Activated CD4-positive, alpha-beta T cell treated with anti-CD3 and anti-CD28 coated beads, Interleukin-2, amount 50 U/mL, for 48 hours (primary cell): Measurements from ENCODE around the gene CPN1.
"Not testable (repeated sequence)": the region's sequence is repeated elsewhere in the genome, so short reads cannot be mapped to it uniquely, and the experiment has no call there.

Experiments
- DNase-seq, 2 experiments: peaks; one replicate each; pipeline ENCODE4 v3.0.0-alpha.2; 2020

Gene CPN1

DNA sequence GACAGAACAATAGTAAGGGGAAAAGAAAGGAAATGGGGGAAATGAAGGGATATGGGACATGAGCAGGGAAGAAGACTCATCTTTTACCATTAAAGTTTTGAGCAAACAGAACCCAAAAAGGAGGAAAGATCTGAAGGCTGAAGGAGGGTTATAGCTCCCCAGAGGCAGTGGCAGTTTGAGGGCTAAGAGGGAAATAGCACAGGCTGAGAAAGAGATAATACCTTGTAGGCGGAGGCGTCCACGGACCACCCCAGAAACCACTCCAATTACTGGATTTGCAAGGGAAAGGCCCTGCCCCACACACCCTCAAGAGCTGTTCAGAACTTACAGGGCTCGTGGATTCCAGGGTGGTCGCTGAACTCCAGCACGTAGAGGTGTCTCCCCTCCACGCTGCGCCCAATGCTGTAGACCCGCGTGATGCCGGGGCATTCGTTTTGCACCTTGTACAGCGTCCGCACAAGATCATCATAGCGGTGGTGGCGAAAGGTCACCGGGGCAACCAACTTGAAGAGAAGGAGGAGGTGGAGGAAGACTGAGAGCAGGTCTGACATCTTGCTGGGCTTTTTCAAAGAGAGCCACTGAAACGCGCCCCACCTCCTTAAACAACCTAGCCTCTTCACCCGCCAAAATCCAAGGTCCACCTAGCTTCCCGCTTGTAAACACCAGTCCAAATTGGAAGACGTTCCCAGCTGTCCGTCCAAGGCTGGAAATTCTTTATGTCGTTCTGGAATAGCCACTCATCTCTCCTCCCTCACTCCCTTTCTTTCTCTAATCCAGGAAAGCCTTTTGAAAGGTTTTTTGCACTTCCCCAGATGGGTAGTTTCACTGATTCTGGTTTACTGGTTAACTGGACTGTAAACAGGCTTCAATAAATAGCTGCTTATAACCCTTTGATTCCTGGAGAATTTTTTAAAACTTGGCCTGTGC, at the start of gene CPN1:
TSS of gene CPN1 (minus strand) at position 795 of the 927 bp plus-strand sequence. CDS start at position 551, 244 bp downstream.
- no peak for DNase-seq

DNA sequence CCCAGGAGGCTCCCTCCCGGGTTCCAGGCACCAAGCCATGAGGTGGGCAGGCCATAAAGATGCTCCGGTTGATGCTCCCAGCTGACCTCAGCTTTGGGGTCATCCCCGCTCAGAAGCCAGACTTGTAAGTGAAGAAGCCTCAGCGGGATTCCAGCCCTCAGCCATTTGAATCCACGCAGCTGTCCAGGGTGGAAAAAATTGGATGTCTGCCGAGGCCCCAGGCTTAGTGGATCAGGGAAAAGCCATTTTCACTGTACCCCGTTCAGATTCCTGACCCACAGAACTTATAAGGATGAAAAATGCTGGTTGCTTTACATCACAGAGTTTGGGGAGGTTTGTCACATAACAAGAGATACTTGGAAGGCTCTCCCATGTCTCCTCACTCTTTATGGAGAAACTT, 49.2 kb upstream of the CPN1 start:
- DNase-seq = no peak

DNA sequence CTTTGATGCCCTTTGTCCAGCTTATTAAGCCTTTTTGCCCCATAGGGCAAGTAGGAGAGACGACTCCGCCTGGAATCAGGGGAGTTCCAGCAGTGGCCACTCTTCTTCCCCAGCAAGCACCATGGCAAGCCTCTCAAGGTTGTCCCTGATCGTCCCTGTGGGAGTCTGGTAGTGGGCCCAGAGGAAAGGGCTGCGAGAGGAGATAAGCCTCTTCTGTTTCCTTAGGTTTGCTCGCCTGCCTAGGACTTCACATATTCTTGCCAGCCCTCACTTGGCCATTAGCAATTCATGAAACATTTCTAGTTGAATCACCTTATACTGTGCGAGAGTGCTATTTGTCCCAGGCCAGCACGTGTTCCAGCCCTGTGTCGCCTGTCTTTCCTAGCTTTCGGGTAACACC, 47.8 kb upstream of the CPN1 start:
- DNase-seq = no peak

DNA sequence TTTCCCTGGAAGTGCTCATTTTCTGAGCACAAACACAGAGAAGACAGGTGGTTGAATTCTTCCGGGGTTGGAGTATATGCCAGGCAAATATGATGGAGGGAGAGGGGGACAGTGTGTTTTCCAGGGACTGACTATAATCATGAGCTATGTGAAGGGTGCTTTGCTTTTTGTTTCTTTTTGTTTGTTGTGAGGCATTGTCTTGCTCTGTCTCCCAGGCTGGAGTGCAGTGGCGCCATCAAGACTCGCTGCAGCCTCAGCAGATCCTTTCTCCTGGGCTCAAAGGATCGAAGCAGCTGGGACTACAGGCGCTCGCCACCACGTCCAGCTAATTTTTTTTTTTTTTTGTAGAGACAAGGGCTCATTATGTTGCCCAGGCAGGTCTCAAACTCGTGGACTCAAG, 47.3 kb upstream of the CPN1 start:
- DNase-seq = no peak

DNA sequence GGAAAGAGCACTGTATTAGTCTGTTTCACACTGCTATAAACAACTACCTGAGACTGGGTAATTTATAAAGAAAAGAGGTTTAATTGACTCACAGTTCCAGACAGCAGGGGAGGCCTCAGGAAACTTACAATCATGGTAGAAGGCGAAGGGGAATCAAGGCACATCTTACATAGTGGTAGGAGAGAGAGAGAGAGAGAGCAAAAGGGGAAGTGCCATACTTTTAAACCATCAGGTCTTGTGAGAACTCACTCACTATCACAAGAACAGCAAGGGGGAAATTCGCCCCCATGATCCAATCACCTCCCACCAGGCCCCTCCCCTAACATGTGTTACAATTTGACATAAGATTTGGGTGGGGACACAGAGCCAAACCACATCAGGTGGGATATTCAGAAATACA, 43.7 kb upstream of the CPN1 start:
- not testable (repeated sequence) for DNase-seq

DNA sequence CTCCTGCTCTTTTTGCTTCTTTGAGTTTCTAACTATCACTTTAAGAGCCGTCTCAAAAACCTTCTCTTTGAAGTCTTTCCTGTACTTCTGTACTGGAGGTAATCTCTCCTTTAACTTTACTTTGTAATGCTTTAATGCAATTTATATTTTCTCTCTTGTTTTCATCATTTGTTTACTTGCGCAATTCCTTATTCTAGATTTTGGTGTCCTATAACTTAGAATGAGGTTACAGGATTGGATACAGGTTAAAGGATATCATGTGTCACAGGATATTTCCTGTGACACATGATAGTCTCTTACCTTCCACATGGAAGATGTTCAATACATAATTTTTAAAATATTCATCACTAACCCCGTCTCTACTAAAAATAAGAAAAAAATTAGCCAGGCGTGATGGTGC, 42.4 kb upstream of the CPN1 start:
- DNase-seq = no peak

DNA sequence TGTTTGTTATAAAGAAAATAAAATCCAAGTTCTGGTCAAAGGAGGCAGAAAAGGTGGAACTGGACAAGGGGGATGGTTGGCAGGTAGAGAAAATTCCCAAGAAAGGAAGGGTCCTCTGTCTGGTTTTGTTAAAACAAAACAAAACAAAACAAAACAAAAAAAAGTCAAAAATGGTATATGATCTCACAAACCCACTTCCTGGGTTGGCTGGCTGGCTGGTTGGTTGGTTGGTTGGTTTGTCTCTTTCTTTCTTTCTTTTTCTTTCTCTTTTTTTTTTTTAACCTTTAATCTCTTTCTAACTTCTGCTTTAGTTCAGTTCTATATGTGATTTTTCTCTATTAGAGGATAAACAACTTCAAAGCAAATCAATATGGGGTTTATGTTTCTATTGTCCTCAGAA, 41.1 kb upstream of the CPN1 start:
- DNase-seq = no peak

DNA sequence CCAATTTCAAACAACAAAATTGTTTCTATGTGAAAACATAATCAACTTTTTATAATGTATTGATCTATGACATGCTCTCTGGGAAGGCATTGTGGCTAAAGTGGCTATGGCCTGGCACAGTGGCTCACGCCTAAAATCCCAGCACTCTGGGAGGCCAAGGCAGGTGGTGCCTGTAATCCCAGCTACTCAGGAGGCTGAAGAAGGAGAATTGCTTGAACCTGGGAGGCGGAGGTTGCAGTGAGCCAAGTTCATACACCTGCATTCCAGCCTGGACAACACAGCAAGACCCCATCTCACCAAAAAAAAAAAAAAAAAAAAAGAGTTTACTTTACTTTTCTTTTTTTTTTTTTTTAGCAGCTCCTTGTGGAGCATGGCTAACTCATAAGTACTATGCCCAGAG, 38.9 kb upstream of the CPN1 start:
- DNase-seq = no peak

DNA sequence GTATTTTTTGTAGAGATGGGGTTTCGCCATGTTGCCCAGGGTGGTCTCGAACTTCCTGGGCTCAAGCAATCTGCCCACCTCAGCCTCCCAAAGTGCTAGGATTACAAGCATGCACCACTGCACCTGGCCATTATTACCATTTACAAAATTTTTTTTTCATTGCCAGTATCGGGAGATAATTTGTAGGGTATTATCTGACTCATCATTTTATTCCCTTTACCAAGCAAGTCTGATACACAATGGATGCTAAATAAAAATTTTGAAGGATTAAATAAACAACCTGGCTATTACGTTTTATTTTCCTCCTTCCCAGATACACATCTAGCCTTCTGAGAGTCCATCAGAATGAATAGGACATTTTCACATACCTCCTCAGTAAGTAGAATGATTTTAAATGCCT, 38.1 kb upstream of the CPN1 start:
- DNase-seq = no peak

DNA sequence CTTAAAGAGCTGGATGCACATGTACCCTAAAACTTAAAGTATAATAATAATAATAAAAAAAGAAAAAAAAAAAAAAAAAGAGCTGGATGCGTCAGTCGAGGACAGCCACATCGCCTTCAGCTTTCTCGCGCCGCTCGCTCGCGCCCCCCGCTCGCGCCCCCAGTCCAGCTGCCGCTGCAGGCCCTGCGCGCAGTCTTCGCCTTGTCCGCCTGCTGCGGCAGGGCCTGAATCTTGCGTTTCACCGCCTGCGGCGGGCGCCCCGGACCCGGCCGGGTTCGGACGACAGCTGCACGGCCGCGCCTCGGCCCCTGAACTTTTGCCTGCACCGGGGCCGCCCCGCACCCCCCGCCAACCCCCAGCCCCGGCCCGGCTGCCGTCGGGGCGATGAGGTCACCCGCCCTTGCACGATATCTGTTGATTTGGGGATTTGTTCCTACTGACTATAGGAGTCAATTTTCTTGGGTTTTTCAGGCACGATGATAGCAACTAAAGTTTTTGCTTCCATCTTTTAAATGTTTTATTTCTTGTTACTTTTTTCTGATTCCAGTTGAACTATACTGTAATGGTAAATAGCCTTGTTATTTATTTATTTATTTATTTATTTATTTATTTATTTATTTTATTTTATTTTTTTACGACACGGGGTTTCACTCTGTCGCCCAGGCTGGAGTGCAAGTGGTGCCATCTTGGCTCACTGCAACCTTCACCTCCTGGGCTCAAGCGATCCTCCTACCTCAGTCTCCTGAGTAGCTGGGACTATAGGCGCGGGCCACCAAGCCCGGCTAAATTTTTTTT, 33.5 kb upstream of the CPN1 start:
- no peak for DNase-seq

DNA sequence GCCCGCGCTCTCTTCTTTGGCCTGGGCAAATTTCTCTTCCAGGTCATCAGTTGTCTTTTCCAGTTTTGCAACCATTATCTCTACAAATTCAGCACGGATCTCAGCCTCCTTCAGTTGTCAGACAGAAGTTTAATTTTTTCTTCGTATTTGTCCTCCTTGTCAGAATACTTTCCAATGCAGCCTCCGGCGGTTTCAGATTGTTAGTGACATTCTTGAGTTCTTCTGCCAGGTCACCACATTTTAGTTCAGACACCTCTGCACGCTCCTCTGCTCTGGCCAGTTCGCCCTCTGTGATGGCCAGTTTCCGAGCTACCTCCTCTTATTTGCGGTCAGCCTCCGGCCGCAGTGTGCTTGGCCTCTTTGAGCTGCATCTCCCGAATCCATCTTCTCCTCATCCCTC, 32.8 kb upstream of the CPN1 start:
- DNase-seq = no peak

DNA sequence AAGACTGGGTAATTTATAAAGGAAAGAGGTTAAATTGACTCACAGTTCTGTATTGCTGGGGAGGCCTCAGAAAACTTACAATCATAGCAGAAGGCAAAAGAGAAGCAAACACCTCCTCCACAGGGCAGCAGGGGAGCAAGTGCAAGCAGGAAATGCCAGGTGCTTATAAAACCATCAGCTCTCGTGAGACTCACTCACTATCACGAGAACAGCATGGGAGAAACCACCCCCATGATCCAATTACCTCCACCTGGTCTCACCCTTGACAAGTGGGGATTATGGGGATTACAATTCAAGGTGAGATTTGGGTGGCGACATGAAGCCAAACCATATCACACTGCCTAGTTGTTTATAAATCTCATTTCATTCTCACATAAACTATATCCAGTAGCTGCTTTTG, 28.0 kb upstream of the CPN1 start:
- DNase-seq = no peak

DNA sequence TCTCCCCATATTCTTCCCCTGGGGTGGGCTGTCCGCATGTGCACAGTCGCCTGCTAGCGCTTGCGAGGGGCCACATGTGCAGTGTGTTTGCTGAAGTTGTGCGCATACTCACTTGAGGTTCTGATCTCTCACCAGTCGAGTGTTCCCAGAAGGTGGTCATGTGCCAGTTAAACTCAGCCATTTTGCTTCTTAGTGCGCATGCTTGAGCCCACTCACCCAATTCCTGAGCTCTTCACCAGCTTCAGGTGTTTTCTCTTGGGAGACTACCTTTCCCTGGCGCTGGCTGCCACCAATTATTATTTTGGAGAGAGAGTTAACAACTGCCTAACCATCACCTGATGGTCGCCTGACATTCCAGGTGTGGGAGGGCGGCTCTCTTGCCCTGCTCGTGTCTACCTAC, 25.2 kb upstream of the CPN1 start:
- DNase-seq = no peak

DNA sequence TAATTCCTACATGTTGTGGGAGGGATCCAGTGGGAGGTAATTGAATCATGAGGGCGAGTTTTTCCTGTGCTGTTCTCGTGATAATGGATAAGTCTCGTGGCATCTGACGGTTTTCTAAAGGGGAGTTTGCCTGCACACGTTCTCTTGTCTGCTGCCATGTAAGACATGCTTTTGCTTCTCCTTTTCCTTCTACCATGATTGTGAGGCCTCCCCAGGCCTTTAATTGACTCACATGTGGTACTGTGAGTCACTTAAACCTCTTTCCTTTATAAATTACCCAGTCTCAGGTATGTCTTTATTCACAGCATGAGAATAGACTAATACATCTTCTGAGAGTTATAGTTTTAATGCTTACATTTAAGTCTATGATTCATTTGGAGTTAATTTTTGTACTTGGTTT, 22.6 kb upstream of the CPN1 start:
- no peak for DNase-seq

DNA sequence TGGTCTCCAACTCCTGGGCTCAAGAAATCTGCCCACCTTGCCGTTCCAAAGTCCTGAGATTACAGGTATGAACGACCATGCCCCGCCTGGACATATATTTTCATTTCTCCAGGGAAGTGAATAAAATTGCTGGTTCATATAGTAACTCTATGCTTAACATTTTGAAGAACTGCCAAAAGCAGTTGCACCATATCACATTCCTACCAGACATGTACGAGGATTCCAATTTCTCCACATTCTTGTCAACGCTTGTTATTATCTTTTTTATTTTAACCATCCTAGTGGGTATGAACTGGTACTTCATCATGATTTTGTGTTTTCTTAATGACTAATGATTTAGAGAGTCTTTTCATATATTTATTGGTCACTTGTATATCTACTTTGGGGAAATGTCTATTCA, 21.9 kb upstream of the CPN1 start:
- DNase-seq = no peak

DNA sequence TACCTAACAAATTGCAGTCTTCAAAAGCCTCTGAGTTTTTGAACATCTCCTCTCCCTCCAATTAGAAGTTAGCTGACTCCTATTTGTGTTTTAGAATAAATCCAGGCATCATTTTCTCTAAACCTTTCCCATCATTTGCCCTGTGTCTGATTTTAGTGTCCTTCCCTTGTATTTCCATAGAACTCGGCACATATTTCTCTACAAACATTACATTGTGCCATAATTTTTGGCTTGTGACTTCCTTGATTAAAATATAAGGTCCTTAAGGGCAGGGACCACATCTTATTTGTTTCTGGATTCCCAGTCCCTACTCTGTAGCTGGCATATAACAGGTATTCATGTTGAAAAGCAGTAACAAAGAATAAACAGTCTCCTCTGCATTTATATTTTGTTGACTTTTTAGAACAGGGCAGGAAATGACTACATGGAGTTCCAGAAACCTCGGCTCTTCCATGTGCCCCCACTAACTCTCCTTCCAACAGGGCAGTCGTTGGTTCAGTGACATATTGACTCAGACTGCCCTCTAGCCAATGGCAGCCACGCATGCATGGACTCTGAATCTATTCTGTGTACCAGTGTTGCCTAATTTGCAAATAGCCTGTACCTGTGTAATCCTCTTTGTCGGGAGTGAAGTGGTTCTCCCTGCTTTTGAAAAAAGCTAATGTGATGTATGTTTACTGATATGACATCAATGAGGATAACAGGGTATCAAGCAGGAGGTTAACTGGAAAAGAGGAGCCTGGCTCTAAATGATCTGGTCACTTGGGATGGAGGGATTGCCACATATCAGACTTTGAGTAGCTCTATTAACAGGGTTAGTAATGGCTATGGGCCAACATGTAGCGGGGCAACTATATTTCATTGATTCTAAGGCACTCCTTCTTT, 19.8 kb upstream of the CPN1 start:
- no peak for DNase-seq

DNA sequence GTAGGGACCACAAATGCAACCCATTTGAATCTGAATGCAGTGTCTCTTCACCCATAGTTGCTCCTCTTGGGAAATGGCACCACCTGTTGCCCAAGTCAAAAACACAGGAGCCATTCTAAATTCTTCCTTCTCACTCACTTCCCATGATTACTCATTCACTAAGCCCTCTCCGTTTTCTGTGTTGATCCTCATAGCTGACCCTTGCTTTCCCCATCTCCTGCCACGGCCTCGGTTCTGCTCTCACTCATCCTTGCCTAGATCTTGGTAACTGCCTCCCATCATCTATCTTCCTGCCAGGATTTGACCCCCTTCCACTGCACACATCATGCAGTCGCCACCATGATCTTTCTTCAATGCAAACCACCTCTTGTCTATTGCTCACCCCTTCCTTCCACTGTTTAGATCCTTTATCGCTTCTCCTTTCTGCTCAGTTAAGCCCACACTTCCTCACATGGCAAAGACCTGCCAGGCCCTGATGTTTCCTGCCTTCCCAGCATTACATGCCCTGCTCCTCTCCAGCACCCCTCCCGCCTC, 19.0 kb upstream of the CPN1 start:
- DNase-seq = no peak

DNA sequence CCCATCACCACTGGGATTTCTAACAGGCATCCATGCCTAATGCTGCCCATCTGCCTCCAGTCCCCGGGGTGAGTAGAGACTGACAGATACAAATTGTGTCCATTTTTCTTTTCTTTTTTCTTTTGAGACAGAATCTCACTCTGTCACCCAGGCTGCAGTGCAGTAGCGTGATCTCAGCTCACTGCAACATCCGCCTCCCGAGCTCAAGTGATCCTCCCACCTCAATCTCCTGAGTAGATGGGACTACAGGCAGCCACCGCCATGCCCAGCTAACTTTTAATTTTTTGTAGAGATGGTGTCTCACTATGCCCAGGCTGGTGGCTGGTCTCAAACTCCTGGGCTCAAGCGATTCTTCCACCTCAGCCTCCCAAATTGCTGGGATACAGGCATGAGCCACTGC, 7.6 kb upstream of the CPN1 start:
- no peak for DNase-seq

DNA sequence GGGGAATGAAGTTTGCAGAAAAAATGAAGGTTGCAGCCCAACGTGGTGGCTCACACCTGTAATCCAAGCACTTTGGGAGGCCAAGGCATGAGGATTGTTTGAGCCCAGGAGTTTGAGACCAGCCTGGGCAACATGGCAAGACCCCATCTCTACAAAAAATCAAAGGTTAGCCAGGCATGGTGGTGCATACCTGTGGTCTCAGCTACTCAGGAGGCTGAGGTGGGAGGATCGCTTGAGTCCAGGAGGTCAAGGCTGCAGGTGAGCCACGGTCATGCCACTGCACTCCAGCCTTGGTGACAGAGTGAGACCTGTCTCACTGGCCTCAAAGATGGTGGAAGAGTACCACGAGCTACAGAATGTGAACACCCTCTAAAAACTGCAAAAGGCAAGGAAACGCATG, 5.0 kb upstream of the CPN1 start:
- DNase-seq = not testable (repeated sequence)

DNA sequence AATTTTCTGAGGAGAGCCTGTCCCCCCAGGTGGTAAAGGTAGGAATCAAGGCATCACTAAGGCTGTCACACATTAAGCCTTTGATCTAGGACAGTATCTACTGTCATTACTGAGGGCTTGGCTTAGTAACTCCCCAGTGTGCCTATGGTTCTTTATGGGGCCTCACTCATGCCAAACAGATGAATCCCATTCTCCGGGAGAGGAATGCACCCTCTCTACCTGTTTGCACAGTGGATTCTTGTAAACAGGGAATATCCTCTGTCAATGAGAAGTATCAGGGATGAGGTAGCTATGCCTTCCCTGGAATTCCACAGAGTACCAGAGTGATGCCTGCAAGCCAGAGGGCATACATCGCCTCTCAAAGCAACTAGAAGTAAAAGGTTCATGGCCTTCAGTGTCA, 3.9 kb upstream of the CPN1 start:
- no peak for DNase-seq

DNA sequence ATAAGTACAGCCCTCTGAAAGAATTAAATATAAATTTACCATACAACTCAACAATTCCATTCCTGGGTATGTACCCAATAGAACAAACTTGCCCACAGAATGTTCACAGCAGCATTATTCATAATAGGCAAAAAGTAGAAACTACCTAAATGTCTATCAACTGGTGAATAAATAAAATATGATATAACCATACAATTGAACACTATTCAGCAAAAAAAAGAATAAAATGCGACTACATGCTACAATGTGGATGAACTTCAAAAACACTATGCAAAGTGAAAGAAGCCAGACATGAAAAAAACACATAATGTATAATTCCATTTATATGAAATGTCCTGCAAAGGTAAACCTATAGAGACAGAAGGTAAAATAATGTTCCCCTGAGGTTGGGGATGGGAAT, 2.0 kb upstream of the CPN1 start:
- DNase-seq = no peak

DNA sequence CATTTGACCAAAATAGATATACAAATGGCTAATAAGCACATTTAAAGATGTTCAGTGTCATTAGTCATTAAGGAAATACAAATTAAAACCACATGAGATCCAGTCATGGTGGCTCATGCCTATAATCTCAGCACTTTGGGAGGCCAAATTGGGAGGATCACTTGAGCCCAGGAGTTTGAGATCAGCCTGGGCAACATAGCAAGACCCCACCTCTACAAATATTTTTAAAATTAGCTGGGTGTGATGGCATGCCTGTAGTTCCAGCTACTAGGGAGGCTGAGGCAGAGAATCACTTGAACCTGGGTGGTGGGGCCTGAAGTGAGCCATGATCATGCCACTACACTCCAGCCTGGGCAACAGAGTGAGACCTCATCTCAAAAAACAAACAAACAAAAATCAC, 607 bp upstream of the CPN1 start:
- not testable (repeated sequence) for DNase-seq

DNA sequence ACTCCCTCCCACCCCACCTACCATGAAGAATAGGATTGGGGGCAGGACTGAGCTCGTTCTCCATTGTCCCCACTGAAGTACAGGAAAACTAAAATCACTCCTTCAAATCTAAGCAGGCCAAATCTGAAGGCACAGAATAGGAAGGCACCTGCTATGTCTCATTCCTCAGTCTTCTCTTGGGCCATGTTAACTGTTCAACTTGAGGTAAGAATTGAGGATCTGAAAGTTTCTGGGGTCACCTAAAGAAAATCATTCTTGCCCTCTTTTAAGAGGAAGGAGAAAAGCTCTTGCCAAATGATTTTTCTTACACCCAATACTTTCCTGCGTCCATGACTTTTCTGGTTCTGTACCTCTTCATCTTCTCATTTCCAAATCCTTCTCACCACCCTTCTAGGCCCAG, 4.9 kb downstream of the CPN1 start:
- no peak for DNase-seq
